ENCODE results near the gene ARMH1.

Gene ARMH1

GRCh38 chr1:44674113-44675000 is at the start of gene ARMH1, which contains the start of gene TMEM53:
ARMH1 (plus strand) TSS chr1:44674714; CDS start chr1:44689698, 14,984 bp downstream.
TMEM53 (minus strand) TSS chr1:44674481; CDS start chr1:44674391, 90 bp downstream.
- peak; percentile 80 to 98 for DNase-seq (ENCODE audit: low read depth in 1 of 2, low spot score in 1 of 2)
- in situ Hi-C loops (cut with HindIII; ENCODE audit: low pct_unique_long_range_greater_than_20kb, low sequenced_read_pairs) = no loop called here
- no peak for TF ChIP-seq JUND (IDR thresholded peaks at IDR 0.05; ENCODE audit: low read depth)

- in situ Hi-C loops (cut with HindIII; ENCODE audit: low pct_unique_long_range_greater_than_20kb, low sequenced_read_pairs) = no loop called here
- no peak for TF ChIP-seq JUND (IDR thresholded peaks at IDR 0.05; ENCODE audit: low read depth)
- no peak for DNase-seq (ENCODE audit: low read depth in 1 of 2, low spot score in 1 of 2)
These were observed 49.2 kb upstream of the ARMH1 start for GRCh38 chr1:44625348-44625747.

GRCh38 chr1:44628962-44629756 is 45.4 kb upstream of the ARMH1 start:
- DNase-seq (ENCODE audit: low read depth in 1 of 2, low spot score in 1 of 2) = peak in 1 of 2 experiments; percentile 58

GRCh38 chr1:44630116-44630515 is 44.4 kb upstream of the ARMH1 start:
- TF ChIP-seq JUND (IDR thresholded peaks at IDR 0.05; ENCODE audit: low read depth) = no peak
- in situ Hi-C loops (cut with HindIII; ENCODE audit: low pct_unique_long_range_greater_than_20kb, low sequenced_read_pairs) = no loop called here
- no peak for DNase-seq (ENCODE audit: low read depth in 1 of 2, low spot score in 1 of 2)

More at GRCh38 chr1:44628962-44629756, 45.4 kb upstream of the ARMH1 start:
- in situ Hi-C loops (cut with HindIII; ENCODE audit: low pct_unique_long_range_greater_than_20kb, low sequenced_read_pairs) = no loop called here
- peak; percentile 22; the same call in 1 of the 2 replicates for TF ChIP-seq JUND (IDR thresholded peaks at IDR 0.05; ENCODE audit: low read depth)

- TF ChIP-seq JUND (IDR thresholded peaks at IDR 0.05; ENCODE audit: low read depth) = no peak
- DNase-seq (ENCODE audit: low read depth in 1 of 2, low spot score in 1 of 2) = no peak
- in situ Hi-C loops (cut with HindIII; ENCODE audit: low pct_unique_long_range_greater_than_20kb, low sequenced_read_pairs) = no loop called here
These were observed 43.2 kb upstream of the ARMH1 start for GRCh38 chr1:44631333-44631646.

- peak; percentile 80 to 83 for DNase-seq (ENCODE audit: low read depth in 1 of 2, low spot score in 1 of 2)
- in situ Hi-C loops (cut with HindIII; ENCODE audit: low pct_unique_long_range_greater_than_20kb, low sequenced_read_pairs) = no loop called here
- TF ChIP-seq JUND (IDR thresholded peaks at IDR 0.05; ENCODE audit: low read depth) = no peak
These were observed 42.6 kb upstream of the ARMH1 start for GRCh38 chr1:44631647-44632539.

DNA sequence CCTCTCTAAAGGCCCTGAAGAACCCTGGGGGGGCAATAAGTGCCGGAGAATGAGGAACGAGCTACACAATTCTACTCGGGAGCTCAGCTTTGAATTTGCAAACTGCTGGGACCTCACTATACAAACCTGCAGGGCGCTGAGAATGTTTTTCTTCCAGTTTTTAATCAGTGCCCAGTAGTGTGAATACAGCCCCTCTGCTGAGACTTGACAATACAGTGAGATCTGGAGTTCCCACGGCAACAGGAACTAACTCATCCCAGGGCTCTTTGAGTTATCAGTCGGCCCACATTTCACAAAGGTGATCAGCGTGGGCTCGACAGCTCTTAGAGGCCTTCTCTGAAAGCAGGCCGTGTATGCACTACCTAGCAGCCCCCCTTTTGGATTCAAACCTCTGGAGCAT is 41.9 kb upstream of the ARMH1 start:
- no peak for TF ChIP-seq JUND (IDR thresholded peaks at IDR 0.05; ENCODE audit: low read depth)
- DNase-seq (ENCODE audit: low read depth in 1 of 2, low spot score in 1 of 2) = no peak
- in situ Hi-C loops (cut with HindIII; ENCODE audit: low pct_unique_long_range_greater_than_20kb, low sequenced_read_pairs) = no loop called here

DNA sequence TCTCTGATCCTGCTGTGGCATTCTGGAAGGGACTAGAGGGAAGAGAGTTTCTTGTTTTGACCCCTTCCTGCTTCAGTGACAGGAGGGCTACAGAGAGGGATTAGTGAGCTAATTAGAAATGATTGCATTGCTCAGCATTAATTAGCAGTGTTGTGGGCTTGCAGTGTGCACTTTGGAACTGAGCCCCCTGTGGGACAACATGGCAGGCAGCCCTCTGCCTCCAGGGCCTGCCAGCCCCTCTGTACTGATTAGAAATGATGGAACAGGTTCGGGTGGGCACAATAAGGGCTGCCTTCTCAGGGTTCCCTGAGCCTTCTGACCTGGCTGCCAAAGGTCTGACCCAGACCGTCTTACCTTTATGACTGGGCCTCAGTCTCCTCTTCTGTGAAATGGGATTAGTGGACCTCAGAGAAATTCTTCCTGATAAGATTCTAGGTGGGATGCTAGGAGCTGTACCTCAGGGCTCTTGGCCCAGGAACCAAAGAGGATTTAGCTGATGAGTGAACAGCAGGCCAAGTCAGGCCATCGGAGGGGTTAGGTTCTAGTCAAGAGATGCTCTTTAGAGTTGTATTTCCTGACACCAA is 39.8 kb upstream of the ARMH1 start:
- TF ChIP-seq JUND (IDR thresholded peaks at IDR 0.05; ENCODE audit: low read depth) = no peak
- in situ Hi-C loops (cut with HindIII; ENCODE audit: low pct_unique_long_range_greater_than_20kb, low sequenced_read_pairs) = no loop called here
- DNase-seq (ENCODE audit: low read depth in 1 of 2, low spot score in 1 of 2) = no peak

- DNase-seq (ENCODE audit: low read depth in 1 of 2, low spot score in 1 of 2) = no peak
- in situ Hi-C loops (cut with HindIII; ENCODE audit: low pct_unique_long_range_greater_than_20kb, low sequenced_read_pairs) = no loop called here
- TF ChIP-seq JUND (IDR thresholded peaks at IDR 0.05; ENCODE audit: low read depth) = no peak
These were observed 39.1 kb upstream of the ARMH1 start for GRCh38 chr1:44635439-44635838.

DNA sequence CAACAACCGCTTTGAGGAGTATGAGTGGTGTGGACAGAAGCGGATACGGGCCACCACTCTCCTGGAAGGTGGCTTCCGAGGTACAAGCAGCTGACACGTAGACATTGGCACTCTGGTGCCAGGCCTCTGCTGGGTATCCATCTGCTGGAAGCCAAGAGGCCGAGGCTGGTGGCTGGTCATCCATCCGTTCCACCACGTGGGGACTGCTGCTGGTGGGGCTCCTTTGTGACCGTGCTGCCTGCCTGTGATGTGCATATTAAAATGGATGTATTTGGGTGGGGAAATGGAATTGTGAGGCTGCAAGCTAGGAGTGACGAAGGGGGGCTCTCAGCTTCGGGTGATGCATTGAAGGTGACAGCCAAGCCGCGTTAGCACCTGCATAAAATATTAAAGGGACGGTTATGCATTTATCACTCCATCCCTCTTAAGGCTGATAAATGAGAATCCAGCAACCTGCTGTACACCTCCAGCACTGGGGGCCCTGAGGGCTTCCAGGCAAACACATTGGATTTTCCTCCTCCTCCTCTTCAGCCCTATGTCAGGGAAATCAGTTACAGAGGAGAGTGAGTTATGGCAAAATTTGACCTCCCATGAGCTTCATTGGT is 38.3 kb upstream of the ARMH1 start:
- DNase-seq (ENCODE audit: low read depth in 1 of 2, low spot score in 1 of 2) = no peak
- TF ChIP-seq JUND (IDR thresholded peaks at IDR 0.05; ENCODE audit: low read depth) = no peak
- in situ Hi-C loops (cut with HindIII; ENCODE audit: low pct_unique_long_range_greater_than_20kb, low sequenced_read_pairs) = no loop called here
